ENCODE results near the gene CXorf65. TPM values are rescaled to one million over a fixed set of nuclear protein-coding genes. Genes with fewer than 3 reads are reported as not detected.
A peak's percentile ranks its signal among the peaks of the same experiment; 100 is the strongest.

CXorf65 gene
- total and polyA plus RNA-seq, 11 donors: not detected

GRCh38 chrX:71100581-71101505, 5.7 kb downstream of the CXorf65 start:
- H3K4me3 ChIP-seq: no peak overlapping the region
- DNase-seq (no peak), ATAC-seq (no peak)
- intact Hi-C loops (cut with DNase I): no loop called here
- H3K4me1 ChIP-seq: peaks cover 0 to 30% (median 5%) of the 10 kb centered on the region in 12 donors
- TF ChIP-seq POLR2A (IDR thresholded peaks at IDR 0.05): no peak
- no peak for TF ChIP-seq CTCF (IDR thresholded peaks at IDR 0.05)
- no peaks in the 10 kb centered on the region for H3K36me3 ChIP-seq
- peaks cover 0 to 4% (median 0%) of the 10 kb centered on the region in 9 donors for H3K27me3 ChIP-seq
- no peaks in the 10 kb centered on the region for H3K9me3 ChIP-seq
- WGBS, 4 donors: 68 to 84% (median 76%) methylated on average over 29 to 31 of the region's 31 CpGs
- H3K27ac ChIP-seq: no peak overlapping the region

GRCh38 chrX:71099736-71100135, 6.8 kb downstream of the CXorf65 start:
- 62 to 95% (median 84%) methylated on average over 4 of the region's 4 CpGs for WGBS, 4 donors
- intact Hi-C loops (cut with DNase I): loop anchor here in 5 of 10 donors (5.0 kb wide), 3 partner anchors 33 to 83 kb away; no protein-coding TSS in a partner anchor

GRCh38 chrX:71098951-71099506, 7.5 kb downstream of the CXorf65 start:
- TF ChIP-seq CTCF (IDR thresholded peaks at IDR 0.05): no peak
- TF ChIP-seq POLR2A (IDR thresholded peaks at IDR 0.05): no peak
- no peak for DNase-seq
- intact Hi-C loops (cut with DNase I): loop anchor here in 6 of 10 donors (1.0 to 5.0 kb wide), 4 partner anchors 30 to 83 kb away; no protein-coding TSS in a partner anchor
- Histone ChIP-seq H3K27ac (no peak overlapping the region), H3K9me3 (no peaks in the 10 kb centered on the region), H3K27me3 (peaks cover 0 to 6% (median 0%) of the 10 kb centered on the region in 9 donors), H3K4me1 (peaks cover 0 to 26% (median 6%) of the 10 kb centered on the region in 12 donors), H3K36me3 (no peaks in the 10 kb centered on the region), H3K4me3 (no peak overlapping the region)
- no peak for ATAC-seq
- 67 to 72% (median 68%) methylated on average over 5 of the region's 5 CpGs for WGBS, 4 donors

More at GRCh38 chrX:71099736-71100135, 6.8 kb downstream of the CXorf65 start:
- TF ChIP-seq CTCF (IDR thresholded peaks at IDR 0.05) (no peak), POLR2A (IDR thresholded peaks at IDR 0.05) (no peak)
- no peaks in the 10 kb centered on the region for H3K36me3 ChIP-seq
- no peak overlapping the region for H3K4me3 ChIP-seq
- no peak for DNase-seq
- no peak overlapping the region for H3K27ac ChIP-seq
- H3K27me3 ChIP-seq: peaks cover 0 to 4% (median 0%) of the 10 kb centered on the region in 9 donors
- no peaks in the 10 kb centered on the region for H3K9me3 ChIP-seq
- peaks cover 0 to 30% (median 6%) of the 10 kb centered on the region in 12 donors for H3K4me1 ChIP-seq
- ATAC-seq: no peak

GRCh38 chrX:71098302-71098701, 8.2 kb downstream of the CXorf65 start:
- ATAC-seq: peak in 1 of 4 donors; percentile 33
- intact Hi-C loops (cut with DNase I): loop anchor here in 6 of 10 donors (1.0 to 5.0 kb wide), 4 partner anchors 31 to 84 kb away; no protein-coding TSS in a partner anchor

More at GRCh38 chrX:71098302-71098701, 8.2 kb downstream of the CXorf65 start:
- H3K27ac ChIP-seq: no peak overlapping the region
- no peaks in the 10 kb centered on the region for H3K9me3 ChIP-seq
- H3K36me3 ChIP-seq: no peaks in the 10 kb centered on the region
- WGBS, 4 donors: 27 to 34% (median 30%) methylated on average over 2 of the region's 2 CpGs
- H3K4me3 ChIP-seq: no peak overlapping the region
- no peak for TF ChIP-seq POLR2A (IDR thresholded peaks at IDR 0.05)
- TF ChIP-seq CTCF (IDR thresholded peaks at IDR 0.05): peak; percentile 23 to 62 (median 44)
- H3K4me1 ChIP-seq: peaks cover 0 to 19% (median 5%) of the 10 kb centered on the region in 12 donors
- DNase-seq: peak; percentile 51 to 58 (median 54)
- H3K27me3 ChIP-seq: peaks cover 0 to 6% (median 0%) of the 10 kb centered on the region in 9 donors

Data from heart left ventricle (tissue), 16 donors.